Transverse colon (tissue), 4 donors: ENCODE data around the gene SLC4A2. TPM values are rescaled to one million over a fixed set of nuclear protein-coding genes. Genes with fewer than 3 reads are reported as not detected.

Experiments used
- DNase-seq: peaks from one replicate; pipeline ENCODE4 v3.0.0-alpha.2; 2019
- H3K27ac ChIP-seq, 4 donors: fragments of 200-600 bp; sonication (generic); 2 replicates each; pipeline ENCODE4 v1.5.1; 2016 to 2018; ENCODE audit warnings: inconsistent platforms in 4 of 4
- H3K27me3 ChIP-seq: fragments of 200-600 bp; sonication (generic); 2 replicates; pipeline ENCODE4 v1.5.1; 2017; ENCODE audit warnings: inconsistent platforms
- H3K36me3 ChIP-seq, 4 donors: fragments of 200-600 bp; sonication (generic); 2 replicates each; pipeline ENCODE4 v1.5.1; 2017 to 2019; ENCODE audit warnings: inconsistent platforms in 4 of 4
- H3K4me1 ChIP-seq, 4 donors: fragments of 200-600 bp; sonication (generic); 2 replicates each; pipeline ENCODE4 v1.5.1; 2017 to 2020; ENCODE audit warnings: inconsistent platforms in 4 of 4
- H3K4me3 ChIP-seq, 4 donors: fragments of 200-600 bp; sonication (generic); 1 replicate in 1 of 4; 2 replicates in 3 of 4; pipeline versions ENCODE4 v1.5.1 to v1.6.1; 2017 to 2019; ENCODE audit warnings: inconsistent platforms in 4 of 4
- H3K9me3 ChIP-seq, 2 donors: fragments of 200-600 bp; sonication (generic); 2 replicates each; pipeline ENCODE4 v1.5.1; 2017 to 2019; ENCODE audit warnings: inconsistent platforms in 2 of 2
- CTCF ChIP-seq, 5 experiments: fragments of 200-600 bp in 3 of 5; fragments of 450-650 bp in 2 of 5; sonication (generic) in 3 of 5; IDR thresholded peaks; 1 replicate in 2 of 5; 2 replicates in 3 of 5; pipeline ENCODE4 v1.5.1; 2016 to 2017; ENCODE audit warnings: antibody characterized with exemption in 5 of 5, inconsistent platforms in 3 of 5, mild to moderate bottlenecking in 2 of 5, moderate library complexity in 1 of 5
- EP300 ChIP-seq: sonication (generic); formaldehyde crosslinking; IDR thresholded peaks from one replicate; pipeline ENCODE4 v1.6.1; 2017; ENCODE audit warnings: antibody characterized with exemption, low read depth
- POLR2A ChIP-seq: fragments of 450-650 bp; IDR thresholded peaks from one replicate; pipeline ENCODE4 v1.6.1; 2016; ENCODE audit warnings: antibody characterized with exemption, mild to moderate bottlenecking, moderate library complexity
- POLR2AphosphoS5 ChIP-seq, 3 donors: sonication (generic); formaldehyde crosslinking; IDR thresholded peaks; one replicate each; pipeline ENCODE4 v1.6.1; 2016; ENCODE audit warnings: antibody characterized with exemption in 3 of 3
- WGBS, 2 donors: methylation state at CpG; one replicate each; pipeline ENCODE4 v1.1.5; 2018; ENCODE audit warnings: low coverage in 1 of 2; 5-methylcytosine and 5-hydroxymethylcytosine counted together
- in situ Hi-C, 4 donors: fragments of 200-750 bp; cut with MboI; loops; one replicate each; pipeline versions ENCODE4 v1.15.0 to v1.15.1; 2017; ENCODE audit warnings: low sequenced_read_pairs in 3 of 4, low pct_ligation_motif_present in 1 of 4, low pct_unique_long_range_greater_than_20kb in 1 of 4
- intact Hi-C: fragments of 100-400 bp; cut with DNase I; formaldehyde crosslinking; loops from one replicate; pipeline ENCODE4 v1.15.1; 2023; ENCODE audit warnings: low total_unique reads
- total RNA-seq, 4 donors: library from RNA; depleted of rRNA; stranded (reverse); fragments of >200 nt; gene quantifications; one replicate each; pipeline ENCODE4 v1.1.0, GENCODE V29; 2016

The SLC4A2 gene
- total RNA-seq, 4 donors from 2014 or later: 61.7 to 464 (median 83.2) TPM

GRCh38 chr7:151018421-151019129 is 40.8 kb upstream of the SLC4A2 start:
- Histone ChIP-seq H3K27ac (no peak overlapping the region), H3K27me3 (peaks cover 44% of the 10 kb centered on the region), H3K4me1 (peaks cover 17 to 23% (median 21%) of the 10 kb centered on the region in 4 donors), H3K9me3 (no peaks in the 10 kb centered on the region), H3K4me3 (peak overlapping the region in 2 of 4 donors; percentile 23 to 43), H3K36me3 (no peaks in the 10 kb centered on the region)
- intact Hi-C loops: no loop called here
- TF ChIP-seq POLR2AphosphoS5 (IDR thresholded peaks at IDR 0.05): no peak
- TF ChIP-seq POLR2A: no peak
- no peak for DNase-seq
- WGBS, 2 donors: 2% methylated on average over 39 of the region's 82 CpGs; no CpG with 5 or more reads in 1 of the 2 donors
- in situ Hi-C loops: no loop called here

- no peak for TF ChIP-seq POLR2AphosphoS5 (IDR thresholded peaks at IDR 0.05)
- no peak for TF ChIP-seq EP300
- TF ChIP-seq CTCF (IDR thresholded peaks at IDR 0.05): no peak
- no peak for TF ChIP-seq POLR2A
- H3K4me1 ChIP-seq: peaks cover 14 to 18% (median 17%) of the 10 kb centered on the region in 4 donors
- H3K4me3 ChIP-seq: peak overlapping the region in 2 of 4 donors; percentile 23 to 43
- no peak overlapping the region for H3K27ac ChIP-seq
- H3K9me3 ChIP-seq: no peaks in the 10 kb centered on the region
- intact Hi-C loops: no loop called here
- 13 to 14% methylated on average over 2 to 6 of the region's 20 CpGs for WGBS, 2 donors
- H3K36me3 ChIP-seq: no peaks in the 10 kb centered on the region
- H3K27me3 ChIP-seq: peaks cover 44% of the 10 kb centered on the region
- in situ Hi-C loops: no loop called here
- no peak for DNase-seq
These were observed 40.3 kb upstream of the SLC4A2 start for GRCh38 chr7:151019130-151019447.

DNA sequence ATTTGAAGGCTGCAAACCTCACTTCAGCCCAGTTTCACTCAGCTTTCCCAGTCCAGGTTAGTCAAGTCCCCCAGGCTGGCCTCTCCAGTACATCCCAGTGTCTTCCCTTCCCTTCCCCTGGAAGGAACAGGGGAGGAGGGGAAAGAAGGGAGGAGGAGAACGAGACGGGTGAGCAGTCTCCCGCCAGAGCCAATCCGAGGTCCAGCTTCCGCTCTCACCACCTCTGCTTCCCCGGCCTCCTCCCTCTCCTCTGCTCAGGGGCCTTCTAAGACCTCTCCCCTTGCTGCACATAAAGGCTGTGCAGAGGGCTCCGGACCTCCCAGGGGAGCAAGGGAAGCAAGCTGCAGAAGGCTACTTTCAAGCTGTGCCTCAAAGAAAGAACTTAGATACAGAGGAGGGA is 39.2 kb upstream of the SLC4A2 start:
- H3K27ac ChIP-seq: no peak overlapping the region
- intact Hi-C loops: no loop called here
- WGBS, 2 donors: 78% methylated on average over 7 of the region's 7 CpGs; no CpG with 5 or more reads in 1 of the 2 donors

DNA sequence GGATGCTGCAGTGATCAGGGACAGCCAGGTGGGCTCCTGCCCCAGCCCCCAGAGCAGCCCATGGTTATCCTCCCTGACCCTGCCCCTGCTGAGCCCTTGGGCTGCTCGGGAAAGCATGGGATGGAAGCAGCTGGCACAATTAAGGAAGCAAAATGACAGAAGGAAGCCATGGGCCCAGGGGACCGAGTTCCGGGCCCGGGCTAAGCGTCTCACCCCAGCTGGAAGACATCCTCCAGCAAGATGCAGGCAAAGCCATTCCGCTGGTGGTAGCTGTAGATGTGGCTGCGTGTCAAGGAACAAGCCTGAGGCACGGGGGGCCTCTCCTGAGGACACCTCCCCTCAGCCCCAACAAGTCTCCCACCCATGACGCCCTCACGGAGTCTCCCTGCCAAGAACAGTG is 36.2 kb upstream of the SLC4A2 start:
- in situ Hi-C loops: no loop called here
- no peak for DNase-seq
- 82% methylated on average over 8 of the region's 10 CpGs; no CpG with 5 or more reads in 1 of the 2 donors for WGBS, 2 donors
- H3K4me1 ChIP-seq: peaks cover 7 to 18% (median 15%) of the 10 kb centered on the region in 4 donors
- peaks cover 34% of the 10 kb centered on the region for H3K27me3 ChIP-seq
- no peak overlapping the region for H3K4me3 ChIP-seq
- H3K36me3 ChIP-seq: no peaks in the 10 kb centered on the region
- no peak overlapping the region for H3K27ac ChIP-seq
- no peaks in the 10 kb centered on the region for H3K9me3 ChIP-seq
- no peak for TF ChIP-seq POLR2AphosphoS5 (IDR thresholded peaks at IDR 0.05)
- intact Hi-C loops: no loop called here

More for the DNA sequence above, 39.2 kb upstream of the SLC4A2 start:
- in situ Hi-C loops: no loop called here
- Histone ChIP-seq H3K4me1 (peaks cover 11 to 17% (median 15%) of the 10 kb centered on the region in 4 donors), H3K36me3 (no peaks in the 10 kb centered on the region), H3K27me3 (peaks cover 44% of the 10 kb centered on the region), H3K4me3 (no peak overlapping the region), H3K9me3 (no peaks in the 10 kb centered on the region)
- TF ChIP-seq POLR2A: no peak
- no peak for DNase-seq

DNA sequence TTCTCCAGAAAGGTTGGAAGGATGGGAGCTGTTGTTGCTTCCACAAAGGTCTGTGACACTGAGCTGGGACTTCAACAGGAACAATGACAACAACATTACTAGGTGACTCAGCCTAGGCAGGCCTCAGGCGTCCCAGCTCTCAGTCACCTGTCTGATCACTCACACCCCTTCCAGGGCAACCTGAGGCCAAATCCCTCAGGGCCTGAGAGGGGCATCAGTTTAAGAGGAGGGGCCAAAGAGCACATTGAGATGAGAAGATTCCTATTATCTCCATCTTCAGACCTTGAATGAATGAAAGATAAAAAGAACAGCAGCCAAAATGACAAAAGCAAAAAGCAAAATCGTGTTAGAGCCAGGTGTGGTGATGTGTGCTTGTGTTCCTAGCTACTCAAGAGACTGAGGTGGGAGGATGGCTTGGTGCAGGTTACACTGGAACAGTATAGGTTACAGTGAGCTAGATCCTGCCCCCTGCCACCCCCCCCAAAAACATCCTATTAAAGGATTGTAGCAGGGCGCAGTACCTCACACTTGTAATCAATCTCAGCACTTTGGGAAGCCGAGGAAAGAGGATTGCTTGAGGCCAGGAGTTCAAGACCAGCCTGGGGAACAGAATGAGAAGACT is 34.8 kb upstream of the SLC4A2 start, which contains the start of gene ATG9B:
ATG9B (minus strand) TSS at position 60 of the 622 bp plus-strand sequence. CDS start 71 bp downstream, outside the sequence.
- intact Hi-C loops (no loop called here), in situ Hi-C loops (no loop called here)
- 46 to 75% methylated on average over 4 of the region's 4 CpGs for WGBS, 2 donors
- peaks cover 0 to 15% (median 13%) of the 10 kb centered on the region in 4 donors for H3K4me1 ChIP-seq
- TF ChIP-seq CTCF (IDR thresholded peaks at IDR 0.05) (no peak), POLR2A (no peak), EP300 (no peak), POLR2AphosphoS5 (IDR thresholded peaks at IDR 0.05) (no peak)
- H3K27ac ChIP-seq: no peak within 1 kb of the TSS
- no peaks in the 10 kb centered on the region for H3K36me3 ChIP-seq
- no peak within 1 kb of the TSS for H3K4me3 ChIP-seq
- peaks cover 20% of the 10 kb centered on the region for H3K27me3 ChIP-seq
- no peak for DNase-seq
- H3K9me3 ChIP-seq: no peaks in the 10 kb centered on the region
